Activated naive CD8-positive, alpha-beta T cell (primary cell): Measurements from ENCODE around the gene IFNA6.
"Not testable (repeated sequence)": the region's sequence is repeated elsewhere in the genome, so short reads cannot be mapped to it uniquely, and the experiment has no call there.

Experiments
- H3K27ac Mint-ChIP-seq: one replicate; pipeline ENCODE4 v1.8.0; 2021; ENCODE audit warnings: mixed read lengths
- H3K27me3 Mint-ChIP-seq: one replicate; pipeline ENCODE4 v1.8.0; 2021; ENCODE audit warnings: mixed read lengths
- H3K36me3 Mint-ChIP-seq: one replicate; pipeline ENCODE4 v1.8.0; 2021; ENCODE audit warnings: mixed read lengths
- H3K4me1 Mint-ChIP-seq: one replicate; pipeline ENCODE4 v1.8.0; 2021; ENCODE audit warnings: low read depth, mixed read lengths
- H3K4me3 Mint-ChIP-seq: one replicate; pipeline ENCODE4 v1.8.0; 2021; ENCODE audit warnings: mild to moderate bottlenecking, mixed read lengths
- H3K9me3 Mint-ChIP-seq: one replicate; pipeline ENCODE4 v1.8.0; 2021; ENCODE audit warnings: low read depth, mixed read lengths

The IFNA6 gene

GRCh38 chr9:21350787-21351186 is at the start of gene IFNA6:
Gene IFNA6, minus strand, starts transcription at chr9:21350887. Its CDS starts 0 bp downstream, at chr9:21350887.
- Mint-ChIP-seq H3K27ac (no peak within 1 kb of the TSS), H3K4me3 (no peak within 1 kb of the TSS), H3K9me3 (peaks cover 5% of the 10 kb centered on the region), H3K27me3 (peaks cover 9% of the 10 kb centered on the region), H3K4me1 (no peaks in the 10 kb centered on the region), H3K36me3 (peaks cover 12% of the 10 kb centered on the region)

GRCh38 chr9:21399956-21400355 is 49.3 kb upstream of the IFNA6 start:
- no peaks in the 10 kb centered on the region for H3K9me3 Mint-ChIP-seq
- peaks cover 12% of the 10 kb centered on the region for H3K4me1 Mint-ChIP-seq
- H3K4me3 Mint-ChIP-seq = no peak overlapping the region
- peaks cover 43% of the 10 kb centered on the region for H3K27me3 Mint-ChIP-seq
- H3K36me3 Mint-ChIP-seq = no peaks in the 10 kb centered on the region
- no peak overlapping the region for H3K27ac Mint-ChIP-seq

GRCh38 chr9:21398955-21399489 is 48.3 kb upstream of the IFNA6 start:
- Mint-ChIP-seq H3K4me3 (no peak overlapping the region), H3K27ac (no peak overlapping the region), H3K36me3 (no peaks in the 10 kb centered on the region), H3K9me3 (no peaks in the 10 kb centered on the region), H3K27me3 (peaks cover 40% of the 10 kb centered on the region), H3K4me1 (peaks cover 12% of the 10 kb centered on the region)

- H3K4me3 Mint-ChIP-seq = peak overlapping the region; percentile 74
- H3K9me3 Mint-ChIP-seq = no peaks in the 10 kb centered on the region
- no peaks in the 10 kb centered on the region for H3K36me3 Mint-ChIP-seq
- H3K27me3 Mint-ChIP-seq = peaks cover 35% of the 10 kb centered on the region
- peaks cover 9% of the 10 kb centered on the region for H3K4me1 Mint-ChIP-seq
- H3K27ac Mint-ChIP-seq = no peak overlapping the region
Observed at GRCh38 chr9:21395778-21396717, 45.4 kb upstream of the IFNA6 start.

- peaks cover 24% of the 10 kb centered on the region for H3K27me3 Mint-ChIP-seq
- H3K36me3 Mint-ChIP-seq = no peaks in the 10 kb centered on the region
- peaks cover 9% of the 10 kb centered on the region for H3K4me1 Mint-ChIP-seq
- no peaks in the 10 kb centered on the region for H3K9me3 Mint-ChIP-seq
- no peak overlapping the region for H3K4me3 Mint-ChIP-seq
- no peak overlapping the region for H3K27ac Mint-ChIP-seq
Observed at GRCh38 chr9:21392270-21392669, 41.6 kb upstream of the IFNA6 start.

- Mint-ChIP-seq H3K4me3 (no peak within 1 kb of the TSS), H3K27ac (no peak within 1 kb of the TSS), H3K9me3 (no peaks in the 10 kb centered on the region), H3K27me3 (peaks cover 24% of the 10 kb centered on the region), H3K36me3 (no peaks in the 10 kb centered on the region), H3K4me1 (peaks cover 11% of the 10 kb centered on the region)
Observed at GRCh38 chr9:21385131-21385670, 34.5 kb upstream of the IFNA6 start, which contains the start of gene IFNA2. Gene IFNA2, minus strand, starts transcription at chr9:21385398. Its CDS starts 69 bp downstream, at chr9:21385329.

- Mint-ChIP-seq H3K4me3 (no peak overlapping the region), H3K27me3 (peaks cover 23% of the 10 kb centered on the region), H3K4me1 (peaks cover 11% of the 10 kb centered on the region)
Observed at GRCh38 chr9:21383627-21384026, 32.9 kb upstream of the IFNA6 start.

GRCh38 chr9:21381448-21382339 is 31.0 kb upstream of the IFNA6 start:
- no peaks in the 10 kb centered on the region for H3K36me3 Mint-ChIP-seq
- H3K4me3 Mint-ChIP-seq = no peak overlapping the region
- peak overlapping the region; percentile 30 for H3K27ac Mint-ChIP-seq
- H3K27me3 Mint-ChIP-seq = peaks cover 21% of the 10 kb centered on the region
- peaks cover 11% of the 10 kb centered on the region for H3K4me1 Mint-ChIP-seq
- H3K9me3 Mint-ChIP-seq = no peaks in the 10 kb centered on the region

More at GRCh38 chr9:21383627-21384026, 32.9 kb upstream of the IFNA6 start:
- H3K36me3 Mint-ChIP-seq = no peaks in the 10 kb centered on the region
- H3K9me3 Mint-ChIP-seq = no peaks in the 10 kb centered on the region
- no peak overlapping the region for H3K27ac Mint-ChIP-seq

- not testable (repeated sequence) for H3K27ac Mint-ChIP-seq, H3K4me3 Mint-ChIP-seq, H3K9me3 Mint-ChIP-seq, H3K4me1 Mint-ChIP-seq, H3K36me3 Mint-ChIP-seq
- H3K27me3 Mint-ChIP-seq = peaks cover 20% of the 10 kb centered on the region
Observed at GRCh38 chr9:21371467-21371866, 20.8 kb upstream of the IFNA6 start.

GRCh38 chr9:21367957-21368356 is 17.3 kb upstream of the IFNA6 start, which contains the start of gene IFNA13:
Gene IFNA13, minus strand, starts transcription at chr9:21368057. Its CDS starts 47 bp downstream, at chr9:21368010.
- H3K9me3 Mint-ChIP-seq = no peaks in the 10 kb centered on the region
- no peaks in the 10 kb centered on the region for H3K4me1 Mint-ChIP-seq
- H3K36me3 Mint-ChIP-seq = no peaks in the 10 kb centered on the region
- H3K27ac Mint-ChIP-seq = no peak within 1 kb of the TSS
- H3K27me3 Mint-ChIP-seq = peaks cover 14% of the 10 kb centered on the region
- H3K4me3 Mint-ChIP-seq = no peak within 1 kb of the TSS

- not testable (repeated sequence) for H3K4me3 Mint-ChIP-seq, H3K36me3 Mint-ChIP-seq, H3K9me3 Mint-ChIP-seq, H3K4me1 Mint-ChIP-seq, H3K27ac Mint-ChIP-seq
- peaks cover 12% of the 10 kb centered on the region for H3K27me3 Mint-ChIP-seq
Observed at GRCh38 chr9:21367169-21367568, 16.5 kb upstream of the IFNA6 start.

GRCh38 chr9:21362287-21362686 is 11.6 kb upstream of the IFNA6 start:
- peaks cover 4% of the 10 kb centered on the region for H3K27me3 Mint-ChIP-seq
- peaks cover 17% of the 10 kb centered on the region for H3K4me1 Mint-ChIP-seq
- H3K27ac Mint-ChIP-seq = no peak overlapping the region
- no peak overlapping the region for H3K4me3 Mint-ChIP-seq
- no peaks in the 10 kb centered on the region for H3K36me3 Mint-ChIP-seq
- H3K9me3 Mint-ChIP-seq = no peaks in the 10 kb centered on the region

- H3K27ac Mint-ChIP-seq = peak overlapping the region; percentile 86
- peaks cover 5% of the 10 kb centered on the region for H3K9me3 Mint-ChIP-seq
- peak overlapping the region; percentile 61 for H3K4me3 Mint-ChIP-seq
- peaks cover 24% of the 10 kb centered on the region for H3K4me1 Mint-ChIP-seq
- H3K36me3 Mint-ChIP-seq = peaks cover 11% of the 10 kb centered on the region
- peaks cover under 1% of the 10 kb centered on the region for H3K27me3 Mint-ChIP-seq
Observed at GRCh38 chr9:21357479-21358460, 7.1 kb upstream of the IFNA6 start.
